Right hindlimb (tissue), 1 donor: ENCODE measurements around the gene OR2H2.

ENCODE experiments used
- DNase-seq: peaks from one replicate; pipeline ENCODE4 v3.0.0-alpha.2; 2018

Gene OR2H2

DNA sequence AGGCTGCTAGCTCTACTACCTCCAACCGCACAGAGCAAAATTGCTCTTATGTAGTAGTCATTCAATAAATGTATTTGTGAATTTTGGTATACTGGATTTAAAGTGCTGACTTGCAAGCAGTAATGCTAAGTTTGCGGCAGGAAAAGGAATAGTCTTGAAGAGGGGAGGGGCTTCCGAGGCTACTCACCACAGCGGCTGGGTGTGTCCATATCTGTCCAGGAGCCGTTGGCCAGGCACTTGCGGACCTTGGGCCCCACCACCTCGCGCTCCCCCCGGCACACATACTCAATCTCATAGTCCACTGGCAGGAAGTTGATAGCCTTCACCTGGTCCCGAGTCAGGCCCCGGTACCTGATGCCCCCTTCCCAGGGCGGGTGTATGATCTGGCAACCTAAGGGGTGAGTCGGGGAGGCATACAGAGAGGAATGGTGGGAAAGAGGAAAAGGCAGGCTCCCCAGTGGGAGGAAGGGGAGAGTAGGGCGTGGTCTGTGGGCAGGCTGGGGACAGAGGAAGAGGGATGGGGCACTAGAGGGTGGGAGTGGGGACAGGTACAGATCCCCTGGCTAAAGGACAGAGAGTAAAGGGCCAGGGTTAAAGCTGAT lies 46.4 kb downstream of the OR2H2 start:
- no peak for DNase-seq

DNA sequence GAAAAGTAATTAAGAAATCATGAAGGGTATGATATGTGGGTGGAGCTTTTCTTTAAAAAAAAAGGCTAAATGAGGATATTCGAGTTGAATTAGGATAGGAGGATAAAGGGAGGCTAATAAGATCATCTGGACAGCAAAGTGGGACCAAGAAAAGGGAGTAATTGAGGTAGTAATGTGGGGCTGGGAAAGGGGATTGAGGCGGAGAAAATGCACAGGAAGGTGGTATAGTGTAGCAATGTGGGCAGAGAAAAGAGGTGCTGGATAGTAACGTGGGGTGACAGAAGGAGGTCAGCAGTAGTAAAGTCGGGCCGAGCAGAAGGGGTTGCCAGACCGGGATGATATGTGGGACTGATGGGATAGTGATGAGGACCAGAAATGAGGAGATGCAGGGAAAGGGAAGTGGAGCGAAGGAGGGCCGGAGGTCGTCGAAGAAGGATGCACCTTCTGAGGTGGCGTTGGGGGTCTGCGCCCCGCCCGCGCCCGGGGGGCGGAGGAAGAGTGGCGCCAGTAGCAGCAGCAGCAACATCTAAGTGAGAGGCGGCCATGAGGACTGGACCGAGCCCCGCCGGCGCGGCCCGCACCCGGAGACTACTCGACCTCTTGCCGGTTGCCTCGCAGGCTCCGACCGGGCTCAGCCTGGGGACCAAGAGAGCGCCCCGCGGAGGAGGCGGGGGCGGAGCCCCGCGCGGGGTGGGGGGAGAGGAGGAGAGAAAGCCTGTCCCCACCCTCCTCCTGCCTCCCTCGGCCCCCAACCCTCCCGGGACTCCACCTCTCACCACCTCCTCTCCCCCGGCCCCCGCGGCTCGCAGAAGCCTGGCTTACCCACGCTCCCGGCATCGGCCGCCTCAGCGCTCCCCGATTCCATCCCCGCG lies 47.2 kb downstream of the OR2H2 start:
- peak; percentile 80 for DNase-seq

DNA sequence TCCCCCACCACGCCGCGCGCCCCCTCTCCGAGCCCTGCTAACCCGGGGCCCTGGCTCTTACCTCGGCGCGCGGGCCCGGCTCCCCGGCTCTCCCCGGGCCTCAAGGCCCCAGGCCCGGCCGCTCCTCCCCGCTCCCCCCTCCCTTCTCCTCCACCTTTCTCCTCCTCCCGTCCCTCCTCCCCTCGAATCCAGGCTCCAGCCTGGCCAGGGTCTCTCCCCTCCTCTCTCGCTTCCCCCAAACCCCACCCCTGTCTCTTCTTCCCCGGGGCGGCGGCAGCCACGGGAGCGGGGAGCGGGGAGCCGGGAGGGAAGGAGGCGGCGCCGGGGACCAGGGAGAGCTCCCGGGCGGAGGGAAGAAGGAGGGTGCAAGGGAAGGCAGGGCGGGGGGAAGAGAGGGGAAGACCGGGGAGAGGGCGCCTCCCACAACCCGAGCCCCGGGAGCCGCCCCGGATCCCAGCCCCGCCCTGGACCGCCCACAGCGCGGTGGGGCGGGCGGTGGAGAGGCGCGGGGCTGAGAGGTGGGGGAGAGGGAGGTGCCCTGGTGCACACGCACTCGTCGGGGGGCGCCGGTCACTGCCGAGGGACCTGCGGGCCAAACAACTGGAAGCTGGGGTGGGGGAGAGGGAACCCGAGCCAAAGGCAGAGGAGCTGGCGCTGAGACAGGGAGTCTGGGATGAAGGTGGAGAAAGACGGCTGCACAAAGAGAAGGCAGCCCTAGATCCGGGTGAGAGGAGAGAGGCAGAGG lies 48.0 kb downstream of the OR2H2 start, which contains the start of gene GABBR1:
TSS of gene GABBR1 (minus strand) at position 395 of the 745 bp plus-strand sequence. CDS start 798 bp downstream, outside the sequence.
- DNase-seq: peak; percentile 96

DNA sequence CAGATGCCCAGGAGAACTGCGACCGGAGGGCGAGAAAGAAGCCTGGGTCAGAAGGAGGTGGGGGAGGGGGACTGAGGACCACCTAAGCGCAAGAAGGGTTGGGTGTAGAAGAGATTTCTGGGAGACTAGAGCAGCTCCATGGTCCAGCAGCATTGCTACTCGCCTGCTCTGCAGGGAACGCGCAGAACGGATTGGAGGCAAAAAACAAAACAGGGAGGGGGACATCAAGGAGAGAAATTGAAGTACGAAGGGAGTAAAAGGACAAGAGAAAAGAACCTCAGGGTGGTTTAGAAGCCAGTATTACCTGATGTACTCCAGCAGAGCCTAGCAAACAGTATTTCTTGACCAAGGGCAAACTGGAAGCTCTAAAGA lies 48.6 kb downstream of the OR2H2 start:
- no peak for DNase-seq

DNA sequence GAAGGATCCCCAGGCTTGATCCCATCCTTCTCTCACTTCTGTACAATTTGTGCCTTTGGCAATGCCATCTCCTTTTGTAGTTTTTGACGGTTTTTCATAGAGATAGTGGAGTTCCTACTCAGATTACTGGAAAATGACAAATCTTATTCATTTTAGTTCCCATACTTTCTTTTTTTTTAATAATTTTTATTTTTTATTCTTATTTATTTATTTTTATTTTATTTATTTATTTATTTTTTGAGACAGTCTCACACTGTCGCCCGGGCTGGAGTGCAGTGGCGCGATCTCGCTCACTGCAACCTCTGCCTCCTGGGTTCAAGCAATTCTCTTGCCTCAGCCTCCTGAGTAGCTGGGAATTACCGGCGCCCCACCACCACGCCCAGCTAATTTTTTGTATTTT lies 52.3 kb downstream of the OR2H2 start:
- no peak for DNase-seq
